GM19372 (cell line): ENCODE data around the gene BRPF1.

ENCODE experiments used
- ATAC-seq: cut with Tn5 transposase; IDR thresholded peaks from one replicate; pipeline ENCODE4 v1.9.1; 2021; ENCODE audit warnings: mild to moderate bottlenecking, low read depth, moderate library complexity; ENCODE audit not compliant: unreplicated experiment

Gene BRPF1, protein sequence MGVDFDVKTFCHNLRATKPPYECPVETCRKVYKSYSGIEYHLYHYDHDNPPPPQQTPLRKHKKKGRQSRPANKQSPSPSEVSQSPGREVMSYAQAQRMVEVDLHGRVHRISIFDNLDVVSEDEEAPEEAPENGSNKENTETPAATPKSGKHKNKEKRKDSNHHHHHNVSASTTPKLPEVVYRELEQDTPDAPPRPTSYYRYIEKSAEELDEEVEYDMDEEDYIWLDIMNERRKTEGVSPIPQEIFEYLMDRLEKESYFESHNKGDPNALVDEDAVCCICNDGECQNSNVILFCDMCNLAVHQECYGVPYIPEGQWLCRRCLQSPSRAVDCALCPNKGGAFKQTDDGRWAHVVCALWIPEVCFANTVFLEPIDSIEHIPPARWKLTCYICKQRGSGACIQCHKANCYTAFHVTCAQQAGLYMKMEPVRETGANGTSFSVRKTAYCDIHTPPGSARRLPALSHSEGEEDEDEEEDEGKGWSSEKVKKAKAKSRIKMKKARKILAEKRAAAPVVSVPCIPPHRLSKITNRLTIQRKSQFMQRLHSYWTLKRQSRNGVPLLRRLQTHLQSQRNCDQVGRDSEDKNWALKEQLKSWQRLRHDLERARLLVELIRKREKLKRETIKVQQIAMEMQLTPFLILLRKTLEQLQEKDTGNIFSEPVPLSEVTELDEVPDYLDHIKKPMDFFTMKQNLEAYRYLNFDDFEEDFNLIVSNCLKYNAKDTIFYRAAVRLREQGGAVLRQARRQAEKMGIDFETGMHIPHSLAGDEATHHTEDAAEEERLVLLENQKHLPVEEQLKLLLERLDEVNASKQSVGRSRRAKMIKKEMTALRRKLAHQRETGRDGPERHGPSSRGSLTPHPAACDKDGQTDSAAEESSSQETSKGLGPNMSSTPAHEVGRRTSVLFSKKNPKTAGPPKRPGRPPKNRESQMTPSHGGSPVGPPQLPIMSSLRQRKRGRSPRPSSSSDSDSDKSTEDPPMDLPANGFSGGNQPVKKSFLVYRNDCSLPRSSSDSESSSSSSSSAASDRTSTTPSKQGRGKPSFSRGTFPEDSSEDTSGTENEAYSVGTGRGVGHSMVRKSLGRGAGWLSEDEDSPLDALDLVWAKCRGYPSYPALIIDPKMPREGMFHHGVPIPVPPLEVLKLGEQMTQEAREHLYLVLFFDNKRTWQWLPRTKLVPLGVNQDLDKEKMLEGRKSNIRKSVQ (N-terminal part only)

DNA sequence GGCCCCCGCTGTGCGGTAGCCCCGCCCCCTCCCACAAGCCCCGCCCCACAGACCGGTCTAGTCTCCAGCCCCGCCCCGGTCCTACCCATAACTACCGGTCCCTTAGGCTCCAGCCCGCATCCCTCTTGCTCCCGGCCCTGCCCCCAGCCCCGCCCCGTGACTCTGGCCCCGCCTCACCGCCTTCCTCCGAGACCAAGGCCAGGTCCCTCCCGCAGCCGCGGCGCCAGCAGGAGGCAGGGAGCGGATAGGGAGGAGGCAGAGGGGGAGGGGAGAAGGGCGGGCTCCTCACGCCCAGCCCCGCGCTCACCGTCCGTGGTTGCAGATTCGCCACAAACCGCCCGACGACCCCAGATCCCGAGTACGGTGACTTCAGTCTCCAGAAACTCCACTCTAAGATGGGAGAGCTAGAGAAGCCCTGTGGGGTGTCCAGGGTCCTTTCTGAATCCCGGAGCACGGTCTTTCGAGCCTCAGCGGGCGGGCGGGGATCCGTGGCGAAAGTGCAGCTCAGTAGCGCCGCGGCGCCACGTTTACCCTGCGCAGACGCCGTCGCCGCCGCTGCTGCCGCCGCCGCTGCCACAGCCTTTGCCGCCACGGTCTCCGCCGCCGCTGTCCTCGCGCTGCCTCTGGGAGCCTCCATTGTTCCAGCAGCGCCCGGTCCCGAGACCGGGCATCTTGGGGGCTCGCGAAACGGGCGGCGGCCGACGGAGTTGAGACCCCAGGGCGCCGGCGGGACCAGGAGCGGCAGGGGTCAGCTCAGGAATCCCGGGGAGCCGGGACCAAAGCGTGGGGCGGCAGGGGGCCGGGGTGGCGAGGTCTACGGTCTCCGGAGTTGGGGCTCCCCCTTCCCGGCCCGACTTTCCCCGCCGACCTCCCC is at the start of gene BRPF1:
Gene BRPF1 (plus strand): TSS at position 530 of the 874 bp plus-strand sequence. CDS start 2,406 bp downstream, outside the sequence.
- ATAC-seq, result peak; percentile 87

DNA sequence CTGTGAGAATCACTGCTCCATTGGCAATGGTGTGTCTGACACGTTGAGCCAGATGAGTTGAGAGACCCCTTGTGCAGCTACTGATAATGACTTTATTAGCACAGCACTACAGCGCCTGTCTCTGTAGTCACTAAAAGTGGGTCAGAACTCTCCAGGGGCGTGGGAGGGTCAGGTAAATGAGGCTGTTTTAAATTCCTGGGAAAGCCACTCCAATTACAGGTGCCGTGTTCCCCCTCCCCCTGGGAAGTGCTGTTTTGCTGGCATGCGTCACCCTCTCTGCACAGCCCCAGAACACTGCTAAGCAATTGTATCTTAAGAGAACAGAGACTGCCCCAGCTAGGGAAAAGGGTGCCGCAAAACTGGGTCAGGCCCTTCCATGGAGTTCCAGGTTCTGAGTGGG is 49.4 kb upstream of the BRPF1 start:
- no peak for ATAC-seq

DNA sequence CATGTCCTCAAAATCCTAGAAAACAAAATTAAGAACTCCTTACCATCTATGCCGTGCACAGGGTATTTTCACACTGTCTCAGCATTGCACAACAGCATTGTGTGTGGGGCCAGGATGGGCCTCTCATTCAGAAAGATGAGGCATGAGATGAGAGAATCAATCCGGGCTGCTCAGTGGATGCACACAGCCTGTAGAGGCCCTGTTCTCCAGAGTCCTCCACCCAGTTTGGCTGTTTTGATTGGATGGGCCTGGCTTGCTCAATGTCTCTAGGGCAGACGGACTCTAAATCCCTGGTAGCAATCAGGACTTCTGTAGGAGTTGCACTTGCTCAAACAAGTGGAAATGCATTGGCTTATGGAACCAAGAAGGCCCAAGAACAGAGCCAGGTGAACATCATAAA is 48.1 kb upstream of the BRPF1 start:
- no peak for ATAC-seq

DNA sequence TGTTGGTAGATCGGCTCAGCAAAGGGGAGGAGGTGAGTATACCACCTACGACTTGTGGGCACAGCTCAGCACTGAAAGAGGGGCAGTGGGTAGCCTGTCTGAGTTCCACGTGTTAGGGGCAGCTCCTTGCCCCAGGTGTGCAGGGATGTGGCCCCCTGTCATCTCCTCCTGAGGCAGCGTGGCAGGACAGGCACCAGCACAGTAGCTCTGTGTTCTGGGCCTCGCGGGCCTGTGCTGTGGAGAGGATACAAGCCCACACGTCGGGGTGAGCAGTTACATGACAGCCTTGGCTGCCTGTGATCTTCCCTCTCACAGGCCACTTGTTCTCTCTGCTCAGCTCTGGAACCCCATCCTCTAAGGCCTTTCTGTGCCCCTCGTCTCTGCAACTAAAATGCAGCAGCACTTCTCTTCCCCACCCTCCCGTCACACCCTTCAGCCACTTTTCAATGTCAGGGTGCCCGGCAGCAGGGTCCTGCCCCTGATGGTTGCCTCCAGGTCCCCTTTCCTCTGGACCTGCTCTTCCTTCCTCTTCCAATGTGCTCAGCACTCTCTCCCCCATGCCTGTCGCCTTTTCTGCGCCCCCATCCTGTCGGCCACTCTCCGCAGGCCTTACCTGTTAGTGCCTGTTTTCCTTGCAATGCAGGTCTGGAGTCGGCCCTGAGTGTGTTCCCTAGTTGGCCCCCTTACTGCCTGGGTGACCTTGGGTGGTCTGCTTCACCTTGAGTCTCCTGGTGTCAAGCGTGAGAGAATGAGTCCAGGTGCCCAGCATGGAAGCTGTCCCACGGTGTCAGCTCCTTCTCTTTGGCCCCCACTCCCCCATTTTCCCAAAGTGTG is 46.1 kb upstream of the BRPF1 start:
- no peak for ATAC-seq

DNA sequence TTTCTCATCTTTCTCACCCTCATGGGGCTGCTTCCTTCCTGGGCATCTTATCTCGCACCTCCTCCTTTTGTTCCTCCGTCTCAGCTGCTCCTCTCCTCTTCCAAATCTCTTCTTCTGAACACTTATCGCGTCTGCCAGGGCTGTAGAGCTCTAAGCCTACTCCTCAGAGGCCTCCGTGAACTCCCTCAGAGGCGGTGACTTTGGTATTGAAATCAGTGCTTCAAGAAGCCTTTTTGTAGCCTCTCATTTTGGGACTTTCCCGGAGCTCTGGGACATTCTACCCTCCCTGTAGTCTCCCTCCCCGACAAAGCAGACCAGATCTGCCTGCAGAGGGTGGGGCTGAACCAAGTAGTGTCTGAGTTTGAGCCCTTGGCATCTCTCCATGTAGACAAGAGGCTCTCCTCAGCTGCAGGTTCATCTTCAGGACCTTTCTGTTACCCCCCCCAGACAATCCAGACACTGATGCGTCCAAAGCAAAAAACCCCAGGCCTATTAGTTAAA is 45.4 kb upstream of the BRPF1 start:
- no peak for ATAC-seq

DNA sequence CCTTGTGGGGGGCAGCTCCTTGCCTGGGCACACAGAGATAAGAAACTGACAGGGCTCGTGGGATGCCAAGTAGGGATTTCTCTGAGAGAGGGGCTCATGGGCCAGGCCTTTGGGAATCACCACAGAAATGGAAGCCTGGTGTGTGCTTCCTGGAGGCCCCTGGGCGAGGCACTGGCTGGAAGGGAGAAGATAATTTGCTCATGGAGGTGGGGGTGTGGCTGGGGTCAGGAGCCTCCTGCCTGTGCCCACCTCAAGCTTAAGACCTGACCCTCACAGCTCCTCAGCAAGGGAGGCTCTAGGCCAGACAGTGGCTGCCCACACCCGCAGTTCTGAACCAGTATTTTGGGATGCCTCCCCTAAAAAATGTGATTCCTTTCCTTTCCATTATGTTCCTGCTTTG is 44.8 kb upstream of the BRPF1 start:
- ATAC-seq, result no peak

DNA sequence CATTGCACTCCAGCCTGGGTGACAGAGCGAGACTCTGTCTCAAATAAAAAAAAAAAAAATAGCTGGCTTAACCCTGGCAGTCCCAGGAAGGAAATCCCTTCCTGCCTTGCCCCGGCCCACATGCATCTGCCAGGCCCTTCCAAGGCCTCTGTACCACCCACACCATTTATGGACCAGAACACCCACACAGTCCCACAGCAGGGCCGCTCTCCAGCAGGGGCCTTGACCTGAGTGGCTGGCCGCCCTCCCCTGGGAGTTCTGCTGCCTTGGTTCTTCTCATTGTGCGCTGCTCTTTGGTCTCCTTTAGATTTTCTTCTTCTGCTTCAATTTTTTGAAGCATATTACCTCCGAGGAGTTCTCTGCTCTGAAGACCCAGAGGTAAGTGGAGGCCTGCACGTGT is 44.0 kb upstream of the BRPF1 start:
- ATAC-seq, result no peak

DNA sequence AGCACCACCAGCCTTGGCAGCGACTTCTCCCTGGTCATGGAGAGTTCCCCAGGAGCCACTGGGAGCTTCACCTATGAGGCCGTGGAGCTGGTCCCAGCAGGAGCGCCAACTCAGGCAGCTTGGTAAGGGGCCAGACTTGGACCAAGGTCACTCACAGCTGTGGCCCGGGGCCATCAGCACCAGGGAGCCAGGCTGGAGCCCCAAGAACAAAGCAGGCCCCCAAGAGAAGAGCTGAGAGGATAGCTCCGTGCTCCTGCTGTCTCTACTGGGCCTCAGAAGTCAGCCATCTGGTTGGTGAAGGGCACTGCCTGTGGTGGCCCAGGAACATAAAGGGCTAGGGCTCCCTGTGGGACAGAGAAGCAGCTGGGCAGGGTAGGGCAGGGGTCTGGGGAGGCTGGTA is 42.6 kb upstream of the BRPF1 start:
- no peak for ATAC-seq

DNA sequence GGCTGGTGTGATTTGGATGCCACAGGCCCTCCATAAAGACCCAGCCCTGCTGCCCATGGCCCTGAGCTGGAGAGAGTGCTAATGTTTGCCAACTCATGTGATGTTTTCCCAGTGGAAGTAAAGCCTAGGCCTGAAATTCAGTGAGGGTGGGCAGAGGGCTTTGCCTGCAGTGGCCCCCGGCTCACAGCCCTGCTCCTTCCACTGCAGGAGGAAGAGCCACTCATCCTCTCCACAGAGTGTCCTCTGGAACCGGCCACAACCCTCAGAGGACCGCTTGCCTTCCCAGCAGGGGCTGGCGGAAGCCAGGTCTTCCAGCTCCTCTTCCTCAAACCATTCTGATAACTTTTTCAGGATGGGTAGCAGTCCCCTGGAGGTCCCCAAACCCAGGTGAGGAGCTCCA is 41.8 kb upstream of the BRPF1 start:
- ATAC-seq, result no peak

DNA sequence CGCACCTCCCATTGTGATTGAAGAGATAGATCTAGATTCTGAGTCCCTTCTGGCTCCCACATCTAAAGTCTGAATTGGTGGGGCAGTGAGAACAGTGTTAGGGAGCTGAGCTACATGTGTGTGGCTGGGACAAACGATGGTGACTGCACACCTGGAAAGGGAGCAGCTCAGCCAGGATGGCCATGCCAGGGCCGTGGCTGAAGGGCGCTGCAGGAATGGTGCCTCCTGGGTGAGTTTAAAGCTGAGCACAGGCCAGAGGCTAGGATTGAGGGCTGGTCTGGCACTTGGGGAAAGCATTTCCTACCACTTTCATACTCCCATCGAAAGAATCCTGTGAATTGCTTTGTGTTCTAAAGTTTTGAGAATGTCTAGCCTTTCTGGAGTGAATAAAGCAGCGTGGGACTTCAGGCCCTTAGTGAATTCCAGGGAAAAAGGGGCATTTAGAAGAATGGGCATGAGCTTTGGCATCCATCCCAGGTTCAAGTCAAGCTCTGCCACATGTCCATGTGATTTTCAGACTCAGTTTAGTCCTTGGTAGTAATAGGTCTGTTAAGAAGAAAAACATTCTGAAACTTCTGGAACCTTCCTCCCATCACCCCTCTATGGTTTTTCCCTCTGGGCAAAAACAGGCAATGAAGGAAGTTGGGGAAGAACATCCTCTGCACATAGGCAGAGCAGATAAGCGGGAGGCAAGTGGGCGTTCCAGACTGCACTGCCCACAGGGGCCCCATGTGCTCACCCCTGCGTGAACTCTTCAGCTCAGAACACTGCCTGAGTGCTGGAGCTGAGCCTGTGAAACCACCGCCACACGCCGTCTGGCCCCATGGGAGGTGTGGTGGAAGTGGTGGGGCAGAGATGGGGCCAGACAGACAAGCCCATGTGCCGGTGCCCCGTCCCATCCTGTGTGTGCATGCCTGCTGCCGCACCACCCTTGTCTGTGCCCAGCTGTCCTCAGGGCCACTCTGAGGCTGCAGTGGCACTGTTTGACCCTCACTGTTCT is 40.8 kb upstream of the BRPF1 start:
- ATAC-seq, result peak; percentile 96

DNA sequence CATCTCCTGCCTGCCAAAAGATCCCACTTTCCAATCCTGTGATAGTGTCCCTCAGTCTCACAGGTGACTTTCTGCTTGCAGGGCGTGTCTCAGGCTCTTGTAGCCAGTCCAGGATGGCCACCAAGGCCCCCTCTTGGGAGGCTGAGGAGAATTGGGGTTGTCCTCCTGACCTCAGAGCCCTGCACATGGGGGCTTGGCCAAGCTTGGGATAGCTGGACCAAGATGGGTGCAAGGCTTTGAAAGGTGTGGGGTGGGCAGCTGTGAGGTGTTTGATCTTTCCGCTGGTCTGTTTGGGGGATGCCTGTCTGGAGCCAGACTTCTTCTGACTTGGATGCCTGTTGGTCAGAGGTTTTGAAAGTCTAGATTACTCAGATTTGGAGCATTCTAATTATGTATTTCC is 39.9 kb upstream of the BRPF1 start:
- ATAC-seq, result no peak

DNA sequence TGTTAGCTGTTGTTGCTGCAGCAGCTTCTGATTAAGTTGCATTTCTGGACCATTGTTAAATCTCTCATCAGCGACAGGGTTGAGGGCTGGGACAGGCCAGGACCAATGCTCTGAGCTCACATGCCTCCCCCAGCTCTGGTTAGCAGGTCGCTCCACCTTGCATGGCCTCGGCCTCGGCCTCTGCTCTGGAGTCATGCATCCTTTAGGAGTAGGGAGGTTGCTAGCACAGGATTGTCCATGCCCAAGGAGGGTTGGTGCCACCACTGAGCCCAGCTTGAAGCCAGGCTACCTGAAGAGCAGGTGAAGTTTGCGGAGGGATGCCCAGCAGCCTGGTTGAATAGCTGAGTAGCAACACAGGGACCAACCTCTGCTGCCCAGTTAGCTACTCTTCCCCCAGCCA is 39.1 kb upstream of the BRPF1 start:
- no peak for ATAC-seq

DNA sequence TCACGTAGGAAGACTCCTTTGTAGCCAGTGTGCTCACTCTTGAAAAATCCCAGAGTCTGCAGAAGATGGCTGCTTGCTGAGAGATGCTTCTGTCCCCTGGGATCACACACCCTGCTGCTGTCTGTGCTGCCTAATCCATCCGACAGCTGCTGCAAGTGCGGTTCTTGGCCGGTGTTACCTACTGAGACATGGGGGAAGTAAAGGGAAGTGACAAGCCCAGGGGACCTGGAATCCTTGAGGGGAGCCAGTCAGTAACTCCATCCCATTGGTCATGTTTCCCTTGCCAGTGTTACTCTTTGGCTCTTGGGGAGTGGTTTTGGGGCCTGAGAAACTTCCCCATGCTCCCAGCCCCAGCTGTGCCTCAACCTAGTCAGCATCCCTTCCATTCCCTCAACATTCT is 36.2 kb upstream of the BRPF1 start:
- no peak for ATAC-seq

DNA sequence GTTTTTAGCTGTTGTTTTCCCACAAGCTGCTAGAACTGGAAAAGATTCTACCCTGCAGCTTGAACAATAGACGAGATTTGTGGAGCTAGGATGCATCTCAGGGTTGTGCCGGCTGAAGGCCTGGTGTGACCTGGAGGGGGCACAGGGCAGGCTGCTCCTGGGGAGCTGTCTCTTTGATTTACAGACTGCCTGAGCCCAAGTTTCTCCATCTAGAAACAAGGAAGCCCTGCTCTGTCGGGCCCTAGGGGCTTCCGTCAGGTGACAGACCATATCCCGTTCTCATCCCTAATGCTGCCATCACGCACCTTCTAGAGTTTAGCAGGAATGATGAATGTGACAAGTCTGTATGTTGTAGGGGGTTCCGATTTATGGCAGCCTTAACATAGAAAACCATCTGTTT is 35.8 kb upstream of the BRPF1 start:
- ATAC-seq, result no peak

DNA sequence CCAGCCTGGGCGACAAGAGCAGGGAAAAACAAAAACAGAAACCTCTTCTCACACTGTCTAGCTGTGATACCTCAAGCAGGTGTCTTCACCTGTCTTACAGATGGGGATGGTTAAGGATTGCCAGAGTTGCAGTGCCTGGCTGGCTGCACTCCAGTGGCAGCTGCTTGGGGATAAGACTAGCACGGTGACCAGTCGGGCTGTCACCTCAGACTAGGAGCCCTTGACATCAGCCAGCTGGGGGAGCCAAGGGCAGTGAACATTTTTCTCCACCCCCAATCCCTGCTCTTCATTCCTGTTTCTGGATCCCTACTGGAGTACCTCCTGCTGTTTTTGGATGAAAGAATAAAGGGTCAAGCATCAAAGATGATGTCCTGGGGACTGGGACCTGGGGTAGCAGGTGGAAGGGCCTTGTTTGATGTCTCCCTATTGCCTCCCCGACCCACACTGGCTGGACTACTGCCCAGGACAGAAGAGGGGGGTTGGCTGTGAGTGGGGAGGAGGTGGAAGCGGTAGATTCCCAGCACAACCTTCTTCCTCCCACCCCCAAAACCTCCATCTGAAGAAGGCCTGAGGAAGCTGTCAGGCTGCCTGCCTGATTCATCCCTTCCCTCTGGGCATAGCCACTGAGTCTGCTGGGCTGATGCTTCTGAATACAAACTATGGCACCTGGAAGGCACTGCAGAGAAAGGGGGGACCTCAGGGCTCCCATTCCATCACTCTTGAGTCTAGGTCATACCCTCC is 34.9 kb upstream of the BRPF1 start:
- no peak for ATAC-seq

DNA sequence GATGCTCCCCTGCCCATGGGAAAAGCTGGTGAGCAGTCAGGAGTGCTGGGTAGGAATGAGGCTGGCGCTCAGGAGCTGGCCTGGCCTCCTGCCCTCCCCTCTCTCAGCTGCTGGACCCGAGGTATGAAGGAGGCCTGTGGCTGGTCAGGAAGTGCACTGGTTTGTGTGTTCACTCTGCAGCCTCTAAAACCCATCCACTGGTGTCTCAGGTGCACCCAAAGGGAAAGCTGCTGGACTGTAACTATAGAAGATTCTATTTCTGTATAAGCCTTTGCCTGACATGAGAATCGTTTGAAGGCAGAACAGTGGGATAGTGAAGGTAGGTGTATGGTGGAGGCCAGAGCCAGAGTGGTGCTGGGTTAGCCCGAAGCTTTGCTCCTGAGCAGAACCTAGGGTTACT is 33.6 kb upstream of the BRPF1 start:
- no peak for ATAC-seq

DNA sequence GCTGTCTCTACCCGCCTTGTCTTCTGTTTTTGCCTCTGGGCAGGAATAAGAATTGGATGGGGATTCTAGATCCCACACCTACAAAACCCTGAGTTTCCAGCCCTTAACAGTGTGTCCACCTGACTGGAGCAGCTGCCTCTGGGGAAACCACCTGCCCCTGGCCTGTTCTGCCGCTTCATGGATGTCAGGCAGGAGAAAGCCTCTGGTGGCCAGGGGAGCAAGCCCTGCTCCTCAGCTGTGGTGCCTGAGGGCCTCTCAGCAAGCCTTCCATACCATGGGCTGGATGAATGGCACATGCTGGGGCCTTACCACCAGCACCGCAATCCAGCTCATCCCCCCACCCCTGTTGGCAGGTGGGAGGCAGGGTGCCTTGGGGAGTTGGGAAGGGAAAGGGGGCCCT is 33.2 kb upstream of the BRPF1 start:
- no peak for ATAC-seq
